ENCODE measurements around the gene MGAT4A.

The MGAT4A gene

DNA sequence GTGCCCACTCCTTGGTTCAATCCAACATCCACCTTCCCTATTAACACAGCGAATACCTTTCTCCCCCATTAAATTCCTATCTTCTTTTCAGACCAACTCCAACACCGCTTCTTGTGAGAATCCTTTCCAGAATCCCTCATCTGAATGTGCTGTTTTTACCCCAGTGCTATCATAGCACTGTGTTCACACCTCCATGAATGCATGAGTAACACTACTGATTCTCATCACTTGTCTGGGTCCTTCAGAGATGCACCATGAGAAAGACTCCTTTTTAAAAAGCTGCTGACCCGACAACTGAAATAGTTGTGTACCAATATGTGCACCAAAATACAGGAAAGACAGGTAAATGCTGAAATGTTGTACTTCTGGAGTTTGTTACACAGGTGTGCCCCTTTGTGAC lies 18.8 kb downstream of the MGAT4A start:
- peaks cover 56% of the 10 kb centered on the region for H3K27me3 ChIP-seq (ENCODE audit: insufficient read depth, low read length)
- no peaks in the 10 kb centered on the region for H3K4me1 ChIP-seq (ENCODE audit: control insufficient read depth, insufficient read depth, low read length, unreplicated experiment)
- no peak overlapping the region for H2AFZ ChIP-seq (ENCODE audit: low read length, unreplicated experiment)
- no peaks in the 10 kb centered on the region for H3K36me3 ChIP-seq (ENCODE audit: insufficient read depth, low read length)
- no peaks in the 10 kb centered on the region for H3K79me2 ChIP-seq (ENCODE audit: control insufficient read depth, insufficient read depth, low read length, unreplicated experiment)
- H3K4me3 ChIP-seq (ENCODE audit: low read depth, low read length): no peak overlapping the region
- H3K27ac ChIP-seq (ENCODE audit: low read depth, low read length): no peak overlapping the region

DNA sequence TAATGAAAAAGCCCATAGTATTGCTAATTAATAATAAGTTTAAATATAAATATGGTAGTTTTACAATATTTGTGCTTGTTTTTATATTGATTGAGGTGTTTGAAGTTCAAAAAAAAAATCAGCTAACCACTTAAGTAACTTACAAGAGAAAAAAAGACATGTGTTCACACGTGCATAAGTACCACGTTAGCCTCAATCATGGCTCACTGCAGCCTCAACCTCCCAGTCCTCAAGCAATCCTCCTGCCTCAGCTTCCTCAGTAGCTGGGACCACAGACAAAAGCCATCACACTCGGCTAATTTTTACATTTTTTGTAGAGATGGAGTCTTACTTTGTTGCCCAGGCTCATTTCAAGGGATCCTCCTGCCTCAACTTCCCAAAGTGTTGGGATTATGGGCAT lies 19.4 kb downstream of the MGAT4A start:
- no peaks in the 10 kb centered on the region for H3K4me1 ChIP-seq (ENCODE audit: control insufficient read depth, insufficient read depth, low read length, unreplicated experiment)
- no peak overlapping the region for H2AFZ ChIP-seq (ENCODE audit: low read length, unreplicated experiment)
- peaks cover 56% of the 10 kb centered on the region for H3K27me3 ChIP-seq (ENCODE audit: insufficient read depth, low read length)
- H3K4me3 ChIP-seq (ENCODE audit: low read depth, low read length): no peak overlapping the region
- no peaks in the 10 kb centered on the region for H3K36me3 ChIP-seq (ENCODE audit: insufficient read depth, low read length)
- H3K79me2 ChIP-seq (ENCODE audit: control insufficient read depth, insufficient read depth, low read length, unreplicated experiment): no peaks in the 10 kb centered on the region
- no peak overlapping the region for H3K27ac ChIP-seq (ENCODE audit: low read depth, low read length)

DNA sequence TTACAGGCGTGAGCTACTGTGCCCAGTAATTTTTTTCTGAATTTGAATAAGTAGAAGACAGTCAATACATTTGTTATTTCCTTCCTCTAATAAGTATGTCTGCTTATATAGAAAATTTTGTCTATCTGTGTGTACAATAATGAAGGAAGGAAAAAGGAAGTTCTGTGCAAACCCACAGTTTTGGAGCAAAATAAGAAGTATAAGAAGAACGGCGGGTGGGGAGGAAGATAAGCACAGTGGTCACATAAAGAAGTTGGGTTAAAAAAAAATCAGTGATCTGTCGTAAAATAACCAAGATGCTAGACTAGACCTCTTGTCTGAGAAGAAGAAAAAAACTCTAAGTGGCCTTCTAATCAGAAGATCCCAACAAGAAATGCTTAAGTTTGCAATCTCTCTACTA lies 20.2 kb downstream of the MGAT4A start:
- no peak overlapping the region for H3K4me3 ChIP-seq (ENCODE audit: low read depth, low read length)
- no peaks in the 10 kb centered on the region for H3K4me1 ChIP-seq (ENCODE audit: control insufficient read depth, insufficient read depth, low read length, unreplicated experiment)
- H3K36me3 ChIP-seq (ENCODE audit: insufficient read depth, low read length): no peaks in the 10 kb centered on the region
- H3K79me2 ChIP-seq (ENCODE audit: control insufficient read depth, insufficient read depth, low read length, unreplicated experiment): no peaks in the 10 kb centered on the region
- H2AFZ ChIP-seq (ENCODE audit: low read length, unreplicated experiment): no peak overlapping the region
- no peak overlapping the region for H3K27ac ChIP-seq (ENCODE audit: low read depth, low read length)
- peaks cover 56% of the 10 kb centered on the region for H3K27me3 ChIP-seq (ENCODE audit: insufficient read depth, low read length)

DNA sequence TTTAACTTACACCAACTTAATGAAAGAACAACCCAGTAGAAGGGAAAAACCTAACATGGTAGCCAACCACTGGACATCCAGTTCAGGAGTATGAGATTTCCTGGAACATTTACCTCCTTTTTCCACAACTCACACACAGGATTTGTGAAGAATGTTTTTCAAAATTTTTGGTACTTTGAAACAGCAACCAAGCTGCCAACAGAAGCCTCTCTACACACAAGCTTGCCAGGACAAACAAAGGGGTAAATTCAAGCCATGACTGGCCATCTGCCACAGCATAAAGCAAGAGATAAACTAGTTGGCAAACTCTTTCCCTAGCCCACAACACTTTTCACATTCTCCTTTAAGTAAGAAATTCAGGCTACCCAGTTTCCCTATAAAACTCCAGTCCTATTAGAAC lies 21.4 kb downstream of the MGAT4A start:
- H3K4me3 ChIP-seq (ENCODE audit: low read depth, low read length): no peak overlapping the region
- H2AFZ ChIP-seq (ENCODE audit: low read length, unreplicated experiment): no peak overlapping the region
- H3K4me1 ChIP-seq (ENCODE audit: control insufficient read depth, insufficient read depth, low read length, unreplicated experiment): no peaks in the 10 kb centered on the region
- no peaks in the 10 kb centered on the region for H3K79me2 ChIP-seq (ENCODE audit: control insufficient read depth, insufficient read depth, low read length, unreplicated experiment)
- no peaks in the 10 kb centered on the region for H3K36me3 ChIP-seq (ENCODE audit: insufficient read depth, low read length)
- peaks cover 54% of the 10 kb centered on the region for H3K27me3 ChIP-seq (ENCODE audit: insufficient read depth, low read length)
- no peak overlapping the region for H3K27ac ChIP-seq (ENCODE audit: low read depth, low read length)

DNA sequence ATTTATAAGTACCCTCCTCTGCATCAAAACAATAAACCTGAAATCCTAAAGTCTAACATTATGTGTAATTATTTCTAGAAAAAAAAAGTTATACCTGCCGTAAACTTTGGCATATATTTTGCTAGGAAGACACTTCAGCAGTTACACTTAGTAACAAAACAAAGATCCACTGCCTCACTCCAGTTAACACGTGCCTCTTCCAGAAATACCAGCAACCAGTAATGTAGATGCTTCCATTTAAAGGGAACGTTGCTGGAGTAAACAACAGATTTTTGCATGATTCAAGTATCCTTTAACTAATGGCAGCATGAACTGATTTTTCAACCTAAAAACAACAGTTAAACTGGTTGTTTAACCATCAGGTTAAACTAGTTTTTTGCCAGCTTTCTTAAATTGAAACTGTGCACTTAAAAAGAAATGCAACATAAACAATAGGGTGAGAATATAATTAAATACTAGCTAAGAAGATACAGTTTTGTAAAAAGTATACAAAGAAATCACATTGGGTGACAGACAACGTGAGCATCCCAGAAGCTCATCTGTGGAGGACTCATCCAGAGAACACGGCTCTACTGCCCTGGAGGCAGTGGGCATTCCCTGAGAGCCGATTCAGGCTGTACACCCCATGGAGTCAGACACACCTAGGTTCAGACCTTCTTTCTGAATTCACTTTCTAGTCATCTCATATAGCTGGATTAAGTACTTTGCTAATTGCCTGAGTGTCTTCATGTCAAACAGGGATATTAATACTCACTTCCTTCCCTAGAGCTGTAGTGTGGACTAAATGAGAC lies 22.3 kb downstream of the MGAT4A start:
- Histone ChIP-seq H3K36me3 (ENCODE audit: insufficient read depth, low read length) (no peaks in the 10 kb centered on the region), H3K4me3 (ENCODE audit: low read depth, low read length) (no peak overlapping the region), H2AFZ (ENCODE audit: low read length, unreplicated experiment) (no peak overlapping the region), H3K27me3 (ENCODE audit: insufficient read depth, low read length) (peaks cover 51% of the 10 kb centered on the region), H3K27ac (ENCODE audit: low read depth, low read length) (no peak overlapping the region), H3K4me1 (ENCODE audit: control insufficient read depth, insufficient read depth, low read length, unreplicated experiment) (no peaks in the 10 kb centered on the region), H3K79me2 (ENCODE audit: control insufficient read depth, insufficient read depth, low read length, unreplicated experiment) (no peaks in the 10 kb centered on the region)

DNA sequence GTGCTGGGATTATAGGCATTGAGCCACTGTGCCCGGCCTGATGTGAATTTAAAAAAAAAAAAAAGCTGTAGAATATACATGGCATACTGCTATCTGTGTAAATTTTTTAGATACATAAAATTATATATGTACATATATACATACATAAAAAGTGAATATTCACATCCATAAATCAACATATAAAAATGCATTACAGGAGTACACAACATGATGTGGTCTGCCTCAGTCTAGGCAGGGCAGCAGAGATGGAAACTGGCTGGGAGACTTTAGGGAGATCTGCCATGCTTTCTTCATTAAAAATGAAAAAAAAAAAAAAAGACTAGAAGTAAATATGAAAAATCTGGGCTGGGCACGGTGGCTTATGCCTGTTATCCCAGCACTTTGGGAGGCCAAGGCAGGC lies 24.3 kb downstream of the MGAT4A start:
- Histone ChIP-seq H3K4me1 (ENCODE audit: control insufficient read depth, insufficient read depth, low read length, unreplicated experiment) (peaks cover under 1% of the 10 kb centered on the region), H3K27ac (ENCODE audit: low read depth, low read length) (no peak overlapping the region), H3K79me2 (ENCODE audit: control insufficient read depth, insufficient read depth, low read length, unreplicated experiment) (no peaks in the 10 kb centered on the region), H2AFZ (ENCODE audit: low read length, unreplicated experiment) (no peak overlapping the region), H3K36me3 (ENCODE audit: insufficient read depth, low read length) (no peaks in the 10 kb centered on the region), H3K4me3 (ENCODE audit: low read depth, low read length) (no peak overlapping the region), H3K27me3 (ENCODE audit: insufficient read depth, low read length) (peaks cover 34% of the 10 kb centered on the region)

DNA sequence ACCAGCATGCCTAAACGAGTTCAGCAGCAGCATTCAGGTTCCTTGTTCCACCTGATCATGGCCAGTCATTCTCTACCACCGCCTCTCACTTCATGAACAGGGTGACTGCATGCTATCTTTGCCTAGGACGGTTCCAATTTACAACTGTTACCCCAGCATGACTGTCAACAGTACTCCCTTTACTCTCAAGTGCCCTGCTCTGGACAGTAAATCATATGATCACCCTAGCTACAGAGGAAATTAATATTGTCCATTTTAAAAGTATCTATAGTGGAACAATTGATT lies 25.7 kb downstream of the MGAT4A start:
- Histone ChIP-seq H3K4me1 (ENCODE audit: control insufficient read depth, insufficient read depth, low read length, unreplicated experiment) (peaks cover 5% of the 10 kb centered on the region), H2AFZ (ENCODE audit: low read length, unreplicated experiment) (no peak overlapping the region), H3K36me3 (ENCODE audit: insufficient read depth, low read length) (no peaks in the 10 kb centered on the region), H3K27ac (ENCODE audit: low read depth, low read length) (no peak overlapping the region), H3K79me2 (ENCODE audit: control insufficient read depth, insufficient read depth, low read length, unreplicated experiment) (no peaks in the 10 kb centered on the region), H3K27me3 (ENCODE audit: insufficient read depth, low read length) (peaks cover 27% of the 10 kb centered on the region), H3K4me3 (ENCODE audit: low read depth, low read length) (no peak overlapping the region)

DNA sequence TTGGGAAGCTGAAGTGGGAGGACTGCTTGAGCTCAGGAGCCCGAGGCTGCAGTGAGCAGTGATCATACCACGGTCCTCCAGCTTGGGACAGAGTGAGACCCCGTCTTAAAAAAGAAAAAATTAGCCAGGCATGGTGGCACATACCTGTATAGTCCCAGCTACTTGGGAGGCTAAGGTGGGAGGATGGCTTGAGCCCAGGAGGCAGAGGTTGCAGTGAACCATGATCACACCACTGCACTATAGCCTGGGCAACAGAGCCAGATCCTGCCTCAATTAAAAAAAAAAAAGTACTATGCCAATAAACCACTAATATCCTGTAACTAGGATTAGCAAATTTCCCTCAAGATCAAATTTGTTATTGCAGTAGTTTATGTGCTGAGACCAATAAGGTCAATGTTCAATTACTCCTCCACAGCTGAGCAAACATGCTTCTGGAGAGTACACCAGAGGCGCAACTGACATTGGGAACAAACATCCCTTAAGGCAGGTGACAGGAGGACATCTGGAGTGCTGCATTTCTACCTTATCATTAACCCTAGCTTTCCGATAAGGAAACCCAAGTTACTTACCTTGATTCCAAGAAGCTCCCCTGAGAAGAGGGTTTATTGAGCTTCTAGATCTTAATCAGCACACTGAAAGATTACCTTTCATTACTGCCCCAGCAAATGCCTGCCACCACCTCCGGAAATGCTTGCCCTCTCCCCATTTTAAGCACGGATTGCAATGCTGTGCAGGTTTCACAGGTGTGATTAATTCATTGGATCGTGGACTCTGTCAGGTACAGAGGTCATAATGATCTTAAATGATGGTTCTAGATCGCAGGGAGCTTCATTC lies 26.2 kb downstream of the MGAT4A start:
- Histone ChIP-seq H3K27ac (ENCODE audit: low read depth, low read length) (no peak overlapping the region), H3K36me3 (ENCODE audit: insufficient read depth, low read length) (no peaks in the 10 kb centered on the region), H3K27me3 (ENCODE audit: insufficient read depth, low read length) (peaks cover 22% of the 10 kb centered on the region), H2AFZ (ENCODE audit: low read length, unreplicated experiment) (no peak overlapping the region), H3K4me1 (ENCODE audit: control insufficient read depth, insufficient read depth, low read length, unreplicated experiment) (peaks cover 5% of the 10 kb centered on the region), H3K4me3 (ENCODE audit: low read depth, low read length) (no peak overlapping the region), H3K79me2 (ENCODE audit: control insufficient read depth, insufficient read depth, low read length, unreplicated experiment) (no peaks in the 10 kb centered on the region)

DNA sequence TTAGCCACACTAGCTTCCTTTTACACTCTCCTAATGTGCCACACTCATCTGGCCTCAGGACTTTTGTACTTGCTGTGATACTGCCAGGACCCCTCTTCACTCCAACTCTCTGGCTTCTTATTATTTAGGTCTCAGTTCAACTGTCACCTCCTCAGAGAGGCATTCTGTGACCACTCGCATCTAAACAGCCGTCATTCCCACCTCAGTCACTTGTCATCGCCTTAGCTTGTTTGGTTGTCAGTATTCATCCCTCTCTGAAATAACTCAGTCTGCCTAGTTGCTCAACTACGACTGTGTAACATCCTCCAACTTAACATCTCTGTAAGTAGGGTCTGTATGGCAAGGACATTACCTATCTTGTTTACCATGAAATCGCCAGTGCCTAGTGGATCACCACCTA lies 27.2 kb downstream of the MGAT4A start:
- H3K27me3 ChIP-seq (ENCODE audit: insufficient read depth, low read length): peaks cover 14% of the 10 kb centered on the region
- no peaks in the 10 kb centered on the region for H3K36me3 ChIP-seq (ENCODE audit: insufficient read depth, low read length)
- no peaks in the 10 kb centered on the region for H3K79me2 ChIP-seq (ENCODE audit: control insufficient read depth, insufficient read depth, low read length, unreplicated experiment)
- no peak overlapping the region for H3K27ac ChIP-seq (ENCODE audit: low read depth, low read length)
- H3K4me3 ChIP-seq (ENCODE audit: low read depth, low read length): no peak overlapping the region
- no peak overlapping the region for H2AFZ ChIP-seq (ENCODE audit: low read length, unreplicated experiment)
- peaks cover 5% of the 10 kb centered on the region for H3K4me1 ChIP-seq (ENCODE audit: control insufficient read depth, insufficient read depth, low read length, unreplicated experiment)

DNA sequence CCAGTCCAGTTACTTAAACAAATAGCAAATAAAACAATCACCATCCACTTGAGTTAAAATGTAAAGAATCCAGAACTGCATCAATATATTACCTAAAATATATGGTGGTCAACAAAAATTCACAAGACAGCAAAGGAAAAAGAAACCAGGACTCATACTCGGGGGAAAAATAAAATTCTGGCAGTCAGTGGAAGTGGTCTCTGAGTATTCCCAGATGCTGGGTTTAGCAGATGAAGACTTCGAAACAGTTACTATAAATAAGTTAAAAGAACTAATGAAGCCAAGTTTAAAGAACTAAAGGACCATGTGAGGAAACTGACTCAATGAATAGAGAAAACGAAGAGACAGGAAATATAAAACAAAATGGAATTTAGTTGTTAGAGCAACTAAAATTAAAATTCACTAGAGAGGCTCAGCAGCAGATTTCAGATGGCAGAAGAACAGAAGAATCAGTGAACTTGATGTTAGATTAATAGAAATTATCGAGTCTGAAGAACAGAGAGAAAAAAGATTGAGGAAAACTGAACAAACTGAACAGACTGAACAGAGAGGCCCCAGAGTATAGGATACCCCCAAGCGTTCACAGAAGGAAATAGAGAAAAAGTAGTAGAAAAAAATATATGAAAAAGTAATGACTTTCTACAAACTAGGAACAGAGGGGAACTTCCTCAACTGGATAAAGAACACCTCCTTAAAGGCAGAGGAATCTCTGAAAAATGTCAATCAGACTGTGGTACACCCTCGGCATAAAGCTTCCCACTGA lies 27.9 kb downstream of the MGAT4A start:
- H3K79me2 ChIP-seq (ENCODE audit: control insufficient read depth, insufficient read depth, low read length, unreplicated experiment): no peaks in the 10 kb centered on the region
- H3K4me1 ChIP-seq (ENCODE audit: control insufficient read depth, insufficient read depth, low read length, unreplicated experiment): peaks cover 5% of the 10 kb centered on the region
- no peaks in the 10 kb centered on the region for H3K36me3 ChIP-seq (ENCODE audit: insufficient read depth, low read length)
- peak overlapping the region; percentile 34 for H2AFZ ChIP-seq (ENCODE audit: low read length, unreplicated experiment)
- peaks cover 13% of the 10 kb centered on the region for H3K27me3 ChIP-seq (ENCODE audit: insufficient read depth, low read length)
- H3K4me3 ChIP-seq (ENCODE audit: low read depth, low read length): no peak overlapping the region
- no peak overlapping the region for H3K27ac ChIP-seq (ENCODE audit: low read depth, low read length)
